ENCODE data around the gene MRPS18A. TPM values are rescaled to one million over a fixed set of nuclear protein-coding genes. Genes with fewer than 3 reads are reported as not detected.

MRPS18A gene
- total and polyA plus RNA-seq, 2 experiments from 2014 or later = 46.1 to 71.1 TPM

GRCh38 chr6:43707767-43708166, 20.2 kb upstream of the MRPS18A start:
- no peak overlapping the region for H3K4me3 ChIP-seq
- DNase-seq (ENCODE audit: low spot score) = no peak
- H3K36me3 ChIP-seq (replicated peaks; ENCODE audit: insufficient read depth, low read depth) = no peaks in the 10 kb centered on the region
- H3K9me2 ChIP-seq (replicated peaks; ENCODE audit: insufficient read depth) = no peaks in the 10 kb centered on the region
- H3K79me2 ChIP-seq = no peaks in the 10 kb centered on the region
- H3K27ac ChIP-seq = no peak overlapping the region
- H2AFZ ChIP-seq = no peak overlapping the region
- no peak overlapping the region for H3K4me2 ChIP-seq
- no peaks in the 10 kb centered on the region for H4K20me1 ChIP-seq (ENCODE audit: insufficient read depth, poor library complexity, severe bottlenecking)
- TF ChIP-seq EZH2 (IDR thresholded peaks at IDR 0.05; ENCODE audit: borderline replicate concordance) (no peak), CTCF (IDR thresholded peaks at IDR 0.05; ENCODE audit: poor library complexity) (no peak), EZH2phosphoT487 (IDR thresholded peaks at IDR 0.05; ENCODE audit: low read depth, severe bottlenecking, unreplicated experiment) (no peak)
- WGBS (ENCODE audit: low lambda C conversion rate, missing lambda C conversion rate) = 38% methylated on average over 1 of the region's 1 CpG
- no peaks in the 10 kb centered on the region for H3K9me3 ChIP-seq (ENCODE audit: low read depth)
- H3K4me1 ChIP-seq (ENCODE audit: insufficient read depth) = peaks cover 55% of the 10 kb centered on the region
- H3K27me3 ChIP-seq = no peaks in the 10 kb centered on the region

GRCh38 chr6:43707269-43707668, 19.7 kb upstream of the MRPS18A start:
- Histone ChIP-seq H3K4me1 (ENCODE audit: insufficient read depth) (peaks cover 60% of the 10 kb centered on the region), H3K4me3 (no peak overlapping the region), H2AFZ (no peak overlapping the region), H3K9me2 (replicated peaks; ENCODE audit: insufficient read depth) (no peaks in the 10 kb centered on the region), H3K36me3 (replicated peaks; ENCODE audit: insufficient read depth, low read depth) (no peaks in the 10 kb centered on the region), H3K9me3 (ENCODE audit: low read depth) (no peaks in the 10 kb centered on the region), H3K27ac (peak overlapping the region; percentile 89), H4K20me1 (ENCODE audit: insufficient read depth, poor library complexity, severe bottlenecking) (no peaks in the 10 kb centered on the region), H3K79me2 (no peaks in the 10 kb centered on the region), H3K4me2 (no peak overlapping the region), H3K27me3 (no peaks in the 10 kb centered on the region)
- no peak for DNase-seq (ENCODE audit: low spot score)
- 63% methylated on average over 7 of the region's 7 CpGs for WGBS (ENCODE audit: low lambda C conversion rate, missing lambda C conversion rate)
- TF ChIP-seq EZH2phosphoT487 (IDR thresholded peaks at IDR 0.05; ENCODE audit: low read depth, severe bottlenecking, unreplicated experiment) (no peak), CTCF (IDR thresholded peaks at IDR 0.05; ENCODE audit: poor library complexity) (no peak), EZH2 (IDR thresholded peaks at IDR 0.05; ENCODE audit: borderline replicate concordance) (no peak)

- Histone ChIP-seq H2AFZ (no peak overlapping the region), H4K20me1 (ENCODE audit: insufficient read depth, poor library complexity, severe bottlenecking) (no peaks in the 10 kb centered on the region), H3K79me2 (no peaks in the 10 kb centered on the region), H3K36me3 (replicated peaks; ENCODE audit: insufficient read depth, low read depth) (no peaks in the 10 kb centered on the region), H3K4me3 (no peak overlapping the region), H3K9me2 (replicated peaks; ENCODE audit: insufficient read depth) (no peaks in the 10 kb centered on the region), H3K9me3 (ENCODE audit: low read depth) (no peaks in the 10 kb centered on the region), H3K4me2 (no peak overlapping the region), H3K4me1 (ENCODE audit: insufficient read depth) (peaks cover 63% of the 10 kb centered on the region), H3K27me3 (no peaks in the 10 kb centered on the region), H3K27ac (peak overlapping the region; percentile 89)
- TF ChIP-seq CTCF (IDR thresholded peaks at IDR 0.05; ENCODE audit: poor library complexity) (no peak), EZH2 (IDR thresholded peaks at IDR 0.05; ENCODE audit: borderline replicate concordance) (no peak), EZH2phosphoT487 (IDR thresholded peaks at IDR 0.05; ENCODE audit: low read depth, severe bottlenecking, unreplicated experiment) (no peak)
- DNase-seq (ENCODE audit: low spot score) = no peak
- WGBS (ENCODE audit: low lambda C conversion rate, missing lambda C conversion rate) = 70% methylated on average over 8 of the region's 8 CpGs
These were observed 19.2 kb upstream of the MRPS18A start for GRCh38 chr6:43706788-43707187.

- H3K9me3 ChIP-seq (ENCODE audit: low read depth) = no peaks in the 10 kb centered on the region
- H3K4me3 ChIP-seq = no peak overlapping the region
- no peaks in the 10 kb centered on the region for H3K27me3 ChIP-seq
- WGBS (ENCODE audit: low lambda C conversion rate, missing lambda C conversion rate) = 51% methylated on average over 3 of the region's 3 CpGs
- H3K9me2 ChIP-seq (replicated peaks; ENCODE audit: insufficient read depth) = no peaks in the 10 kb centered on the region
- TF ChIP-seq CTCF (IDR thresholded peaks at IDR 0.05; ENCODE audit: poor library complexity) = no peak
- no peak for TF ChIP-seq EZH2 (IDR thresholded peaks at IDR 0.05; ENCODE audit: borderline replicate concordance)
- no peak for TF ChIP-seq EZH2phosphoT487 (IDR thresholded peaks at IDR 0.05; ENCODE audit: low read depth, severe bottlenecking, unreplicated experiment)
- no peak for DNase-seq (ENCODE audit: low spot score)
- no peaks in the 10 kb centered on the region for H4K20me1 ChIP-seq (ENCODE audit: insufficient read depth, poor library complexity, severe bottlenecking)
- H3K79me2 ChIP-seq = no peaks in the 10 kb centered on the region
- peak overlapping the region; percentile 89 for H3K27ac ChIP-seq
- H3K36me3 ChIP-seq (replicated peaks; ENCODE audit: insufficient read depth, low read depth) = no peaks in the 10 kb centered on the region
- peak overlapping the region; percentile 10 for H3K4me2 ChIP-seq
- H2AFZ ChIP-seq = no peak overlapping the region
- peaks cover 63% of the 10 kb centered on the region for H3K4me1 ChIP-seq (ENCODE audit: insufficient read depth)
These were observed 18.4 kb upstream of the MRPS18A start for GRCh38 chr6:43705996-43706395.
